Stimulated activated CD4-positive, alpha-beta T cell treated with anti-CD3 and anti-CD28 coated beads, Interleukin-15, amount 100 ng/mL, for 1 hour (primary cell): ENCODE measurements around the gene IRAG1.

Experiments
- DNase-seq, 2 donors: peaks; one replicate each; pipeline ENCODE4 v3.0.0-alpha.2; 2020; ENCODE audit warnings: low read depth in 1 of 2, low spot score in 1 of 2

Gene IRAG1

GRCh38 chr11:10646005-10646404, 47.5 kb downstream of the IRAG1 start:
- no peak for DNase-seq

- no peak for DNase-seq
Measured at GRCh38 chr11:10645212-10645795, 48.3 kb downstream of the IRAG1 start.
